ENCODE results near the gene GABPB1. TPM values are rescaled to one million over a fixed set of nuclear protein-coding genes. Genes with fewer than 3 reads are reported as not detected.

GABPB1 gene
- total RNA-seq, 1 experiment from 2014 or later, result 38.5 TPM

DNA sequence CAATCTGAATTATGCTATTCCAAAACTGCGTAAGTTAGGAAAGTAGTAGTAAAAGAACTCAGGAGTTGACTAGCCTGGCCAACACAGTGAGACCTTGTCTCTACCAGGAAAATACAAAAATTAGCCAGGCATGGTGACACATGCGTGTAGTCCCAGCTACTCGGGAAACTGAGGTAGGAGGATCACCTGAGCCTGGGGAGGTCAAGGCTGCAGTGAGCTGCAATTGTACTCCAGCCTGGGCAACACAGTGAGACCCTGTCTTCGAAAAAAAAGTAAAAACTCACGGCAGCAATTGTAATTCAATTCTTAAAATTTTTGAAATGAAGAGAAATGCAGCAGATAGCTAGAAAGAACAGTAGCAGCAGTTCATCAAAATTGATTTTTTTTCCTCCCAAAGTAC is 9.7 kb downstream of the GABPB1 start:
- CTCF ChIA-PET, result no interaction called here

DNA sequence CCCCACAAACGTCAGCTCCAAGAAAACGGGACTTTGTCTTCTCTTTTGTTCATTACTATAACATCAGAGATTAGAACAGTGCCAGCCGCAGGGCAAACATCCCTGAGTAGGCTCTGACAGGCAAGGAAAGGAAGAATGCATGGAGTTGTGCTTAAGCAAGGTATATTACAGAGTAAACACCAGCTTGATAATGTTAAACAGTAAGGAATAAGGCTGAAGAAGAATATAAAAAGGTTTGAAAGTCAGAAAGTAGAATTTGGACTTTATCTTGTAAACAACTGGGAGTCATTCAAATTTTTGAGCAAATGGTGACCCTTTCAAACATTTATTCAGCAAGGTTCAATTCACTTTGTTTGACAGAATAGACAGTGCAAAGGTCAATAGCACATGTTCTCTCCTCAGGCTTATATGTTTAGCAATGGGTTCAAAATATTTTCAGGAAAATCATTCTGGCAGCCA is 11.0 kb downstream of the GABPB1 start:
- H3K27ac Mint-ChIP-seq (ENCODE audit: low read depth, unreplicated experiment), result no peak overlapping the region
- no peaks in the 10 kb centered on the region for H3K27me3 Mint-ChIP-seq (ENCODE audit: insufficient read depth, unreplicated experiment)
- no TSS peak for BruUV-seq (replicated peaks)
- POLR2A ChIA-PET, result interaction anchor here (1.1 to 1.3 kb wide), 3 partner anchors 9 to 11 kb away, joined by 4 to 6 read pairs (median 5); partner anchors contain the start of gene GABPB1
- no peaks in the 10 kb centered on the region for H3K9me3 Mint-ChIP-seq (ENCODE audit: unreplicated experiment)
- no peak overlapping the region for H3K4me3 Mint-ChIP-seq (ENCODE audit: unreplicated experiment)
- H3K4me1 Mint-ChIP-seq (ENCODE audit: insufficient read depth, unreplicated experiment), result peaks cover 5% of the 10 kb centered on the region
- CTCF ChIA-PET, result no interaction called here
- intact Hi-C loops (cut with micrococcal nuclease), result no loop called here
- no peak for DNase-seq (ENCODE audit: unreplicated experiment)
- TF ChIP-seq, protein P1, sequence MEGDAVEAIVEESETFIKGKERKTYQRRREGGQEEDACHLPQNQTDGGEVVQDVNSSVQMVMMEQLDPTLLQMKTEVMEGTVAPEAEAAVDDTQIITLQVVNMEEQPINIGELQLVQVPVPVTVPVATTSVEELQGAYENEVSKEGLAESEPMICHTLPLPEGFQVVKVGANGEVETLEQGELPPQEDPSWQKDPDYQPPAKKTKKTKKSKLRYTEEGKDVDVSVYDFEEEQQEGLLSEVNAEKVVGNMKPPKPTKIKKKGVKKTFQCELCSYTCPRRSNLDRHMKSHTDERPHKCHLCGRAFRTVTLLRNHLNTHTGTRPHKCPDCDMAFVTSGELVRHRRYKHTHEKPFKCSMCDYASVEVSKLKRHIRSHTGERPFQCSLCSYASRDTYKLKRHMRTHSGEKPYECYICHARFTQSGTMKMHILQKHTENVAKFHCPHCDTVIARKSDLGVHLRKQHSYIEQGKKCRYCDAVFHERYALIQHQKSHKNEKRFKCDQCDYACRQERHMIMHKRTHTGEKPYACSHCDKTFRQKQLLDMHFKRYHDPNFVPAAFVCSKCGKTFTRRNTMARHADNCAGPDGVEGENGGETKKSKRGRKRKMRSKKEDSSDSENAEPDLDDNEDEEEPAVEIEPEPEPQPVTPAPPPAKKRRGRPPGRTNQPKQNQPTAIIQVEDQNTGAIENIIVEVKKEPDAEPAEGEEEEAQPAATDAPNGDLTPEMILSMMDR (IDR thresholded peaks at IDR 0.05; ENCODE audit: unreplicated experiment), result no peak
- peaks cover 15% of the 10 kb centered on the region for H3K36me3 Mint-ChIP-seq (ENCODE audit: insufficient read depth, unreplicated experiment)

More for the DNA sequence above, 9.7 kb downstream of the GABPB1 start:
- Mint-ChIP-seq H3K4me1 (ENCODE audit: insufficient read depth, unreplicated experiment) (peaks cover 6% of the 10 kb centered on the region), H3K4me3 (ENCODE audit: unreplicated experiment) (no peak overlapping the region), H3K36me3 (ENCODE audit: insufficient read depth, unreplicated experiment) (peaks cover 13% of the 10 kb centered on the region), H3K27ac (ENCODE audit: low read depth, unreplicated experiment) (no peak overlapping the region), H3K27me3 (ENCODE audit: insufficient read depth, unreplicated experiment) (no peaks in the 10 kb centered on the region), H3K9me3 (ENCODE audit: unreplicated experiment) (no peaks in the 10 kb centered on the region)
- TF ChIP-seq, protein P1 (IDR thresholded peaks at IDR 0.05; ENCODE audit: unreplicated experiment), result no peak
- intact Hi-C loops (cut with micrococcal nuclease), result no loop called here
- DNase-seq (ENCODE audit: unreplicated experiment), result no peak
- no TSS peak for BruUV-seq (replicated peaks)
- POLR2A ChIA-PET, result interaction anchor here (1.3 kb wide), 1 partner anchor 9 kb away, joined by 5 read pairs; no protein-coding TSS in a partner anchor

DNA sequence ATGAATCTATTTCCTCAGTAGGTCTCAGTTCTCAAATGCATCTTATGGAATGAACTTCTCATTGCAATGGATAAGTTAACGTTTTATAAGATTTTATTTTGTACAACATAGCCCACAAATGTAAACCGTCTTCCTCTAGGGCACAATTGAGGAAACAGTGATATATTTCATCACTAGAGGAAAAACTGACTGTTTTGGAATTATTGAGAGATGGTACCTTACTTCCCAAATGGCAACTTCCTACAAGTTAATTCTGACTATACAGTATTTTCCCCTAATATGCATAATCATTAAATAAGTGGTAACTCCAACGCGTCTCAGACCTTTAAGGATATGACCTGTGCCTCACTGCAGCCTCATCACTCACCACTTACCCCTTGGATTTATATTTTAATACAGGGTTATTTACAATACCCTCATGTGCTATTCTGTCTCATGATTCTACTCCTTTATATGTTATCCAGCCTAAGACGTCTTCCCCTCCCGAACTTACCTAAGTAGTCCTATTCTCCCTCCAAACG is 13.3 kb downstream of the GABPB1 start:
- intact Hi-C loops (cut with micrococcal nuclease), result no loop called here
- H3K4me3 Mint-ChIP-seq (ENCODE audit: unreplicated experiment), result no peak overlapping the region
- no peak overlapping the region for H3K27ac Mint-ChIP-seq (ENCODE audit: low read depth, unreplicated experiment)
- H3K9me3 Mint-ChIP-seq (ENCODE audit: unreplicated experiment), result no peaks in the 10 kb centered on the region
- H3K4me1 Mint-ChIP-seq (ENCODE audit: insufficient read depth, unreplicated experiment), result no peaks in the 10 kb centered on the region
- CTCF ChIA-PET, result no interaction called here
- H3K36me3 Mint-ChIP-seq (ENCODE audit: insufficient read depth, unreplicated experiment), result peaks cover 25% of the 10 kb centered on the region
- POLR2A ChIA-PET, result no interaction called here
- DNase-seq (ENCODE audit: unreplicated experiment), result no peak
- TF ChIP-seq, protein P1 (IDR thresholded peaks at IDR 0.05; ENCODE audit: unreplicated experiment), result no peak
- no TSS peak for BruUV-seq (replicated peaks)
- H3K27me3 Mint-ChIP-seq (ENCODE audit: insufficient read depth, unreplicated experiment), result no peaks in the 10 kb centered on the region

DNA sequence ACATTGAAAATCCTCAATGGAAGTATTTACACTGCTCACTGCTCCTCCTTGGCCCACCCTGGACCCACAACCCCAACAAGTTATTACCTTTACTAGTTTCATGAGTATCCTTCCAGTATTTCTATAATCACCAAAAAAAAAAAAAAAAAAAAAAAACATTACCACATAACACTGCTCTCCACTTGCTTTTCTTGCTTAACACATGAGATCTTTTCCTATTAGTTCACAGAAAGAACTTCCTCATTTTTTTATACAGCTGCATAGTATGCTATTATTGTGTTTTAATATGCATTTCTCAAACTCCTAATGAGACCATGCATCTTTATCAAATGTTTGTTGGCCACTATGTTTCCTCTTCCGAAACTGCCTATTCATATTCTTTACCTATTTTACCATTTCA is 14.6 kb downstream of the GABPB1 start:
- CTCF ChIA-PET, result interaction anchor here (1.6 kb wide), 1 partner anchor 192 kb away, joined by 5 read pairs; no protein-coding TSS in a partner anchor
- intact Hi-C loops (cut with micrococcal nuclease), result no loop called here
- DNase-seq (ENCODE audit: unreplicated experiment), result no peak
- peaks cover 15% of the 10 kb centered on the region for H3K36me3 Mint-ChIP-seq (ENCODE audit: insufficient read depth, unreplicated experiment)
- H3K27ac Mint-ChIP-seq (ENCODE audit: low read depth, unreplicated experiment), result no peak overlapping the region
- POLR2A ChIA-PET, result interaction anchor here (0.8 to 2.9 kb wide), 3 partner anchors 8 to 13 kb away, joined by 3 to 14 read pairs (median 6); no protein-coding TSS in a partner anchor
- H3K9me3 Mint-ChIP-seq (ENCODE audit: unreplicated experiment), result no peaks in the 10 kb centered on the region
- no peaks in the 10 kb centered on the region for H3K4me1 Mint-ChIP-seq (ENCODE audit: insufficient read depth, unreplicated experiment)
- H3K4me3 Mint-ChIP-seq (ENCODE audit: unreplicated experiment), result no peak overlapping the region
- TF ChIP-seq, protein P1 (IDR thresholded peaks at IDR 0.05; ENCODE audit: unreplicated experiment), result no peak
- no peaks in the 10 kb centered on the region for H3K27me3 Mint-ChIP-seq (ENCODE audit: insufficient read depth, unreplicated experiment)
- no TSS peak for BruUV-seq (replicated peaks)
